Vagina (tissue), 2 donors: ENCODE measurements around the gene PRDM16. TPM values are rescaled to one million over a fixed set of nuclear protein-coding genes. Genes with fewer than 3 reads are reported as not detected.

Experiments
- DNase-seq, 2 donors: peaks; one replicate each; pipeline ENCODE4 v3.0.0-alpha.2; 2017; ENCODE audit errors: extremely low spot score in 2 of 2
- H3K27ac ChIP-seq: fragments of 200-600 bp; sonication (generic); one replicate; pipeline ENCODE4 v1.5.1; 2019
- H3K27me3 ChIP-seq: fragments of 200-600 bp; sonication (generic); one replicate; pipeline ENCODE4 v1.5.1; 2019
- H3K36me3 ChIP-seq, 2 donors: fragments of 200-600 bp; sonication (generic); one replicate each; pipeline ENCODE4 v1.5.1; 2017 to 2019
- H3K4me1 ChIP-seq: fragments of 200-600 bp; sonication (generic); one replicate; pipeline ENCODE4 v1.5.1; 2019
- H3K4me3 ChIP-seq, 2 donors: fragments of 200-600 bp; sonication (generic); 1 replicate in 1 of 2; 2 replicates in 1 of 2; pipeline ENCODE4 v1.5.1; 2016 to 2019
- H3K9me3 ChIP-seq: fragments of 200-600 bp; sonication (generic); one replicate; pipeline ENCODE4 v1.5.1; 2019
- POLR2A ChIP-seq, 2 donors: fragments of 450-650 bp; IDR thresholded peaks; one replicate each; pipeline ENCODE4 v1.6.1; 2017; ENCODE audit warnings: antibody characterized with exemption in 2 of 2, mild to moderate bottlenecking in 2 of 2, moderate library complexity in 2 of 2
- POLR2AphosphoS5 ChIP-seq, 2 donors: sonication (generic); formaldehyde crosslinking; IDR thresholded peaks; one replicate each; pipeline ENCODE4 v1.9.0; 2017; ENCODE audit warnings: antibody characterized with exemption in 2 of 2, mild to moderate bottlenecking in 2 of 2, low read depth in 1 of 2; ENCODE audit not compliant: insufficient read depth in 1 of 2
- intact Hi-C: fragments of 100-400 bp; cut with DNase I; formaldehyde crosslinking; loops from one replicate; pipeline ENCODE4 v1.15.1; 2023
- total RNA-seq: library from RNA; depleted of rRNA; stranded (reverse); fragments of >200 nt; gene quantifications from one replicate; pipeline ENCODE4 v1.2.3, GENCODE V29; 2016
- TF ChIP-seq, protein P1 (sequence below), 3 experiments: fragments of 450-650 bp in 2 of 3; fragments of 200-600 bp in 1 of 3; sonication (generic) in 1 of 3; IDR thresholded peaks; one replicate each; pipeline ENCODE4 v1.5.1; 2017 to 2019; ENCODE audit warnings: antibody characterized with exemption in 3 of 3, mild to moderate bottlenecking in 2 of 3, moderate library complexity in 2 of 3

Gene PRDM16
- total RNA-seq, 1 donor from 2014 or later = 3.9 TPM

DNA sequence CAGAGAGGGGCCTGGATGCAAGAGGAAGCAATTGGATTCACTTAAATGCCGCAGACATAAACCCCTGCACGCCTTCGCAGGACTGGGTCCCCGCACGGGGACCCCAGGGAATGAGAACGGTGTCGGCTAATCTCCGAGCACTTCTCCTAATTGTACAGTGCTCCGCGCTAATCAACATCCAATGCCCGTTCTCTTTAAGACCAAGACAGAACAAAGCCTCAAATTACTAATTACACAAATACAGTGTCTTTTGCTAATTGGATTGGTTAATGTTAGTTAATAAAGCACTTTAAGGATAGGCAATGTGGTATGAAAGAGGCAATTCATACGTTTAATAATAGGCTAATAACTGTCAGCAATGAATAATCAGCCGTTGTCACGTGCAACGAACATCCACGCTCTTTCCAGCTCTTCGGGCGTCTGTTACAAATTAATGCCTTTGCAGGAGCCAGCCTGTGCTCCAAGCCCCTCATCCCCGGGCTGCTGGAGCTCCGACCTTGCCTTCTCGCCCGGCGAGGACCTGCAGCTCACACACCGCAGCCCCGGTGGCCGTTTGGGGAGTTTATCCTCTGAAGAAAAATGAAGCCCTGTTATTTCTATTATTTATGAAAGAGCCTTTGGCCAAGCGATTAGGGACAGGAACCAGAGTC is 157.8 kb downstream of the PRDM16 start:
- H3K4me1 ChIP-seq = no peaks in the 10 kb centered on the region
- H3K4me3 ChIP-seq = no peak overlapping the region
- H3K9me3 ChIP-seq = no peaks in the 10 kb centered on the region
- no peaks in the 10 kb centered on the region for H3K27me3 ChIP-seq
- H3K36me3 ChIP-seq = no peaks in the 10 kb centered on the region
- H3K27ac ChIP-seq = no peak overlapping the region
- no peak for TF ChIP-seq POLR2A (IDR thresholded peaks at IDR 0.05)
- no peak for TF ChIP-seq POLR2AphosphoS5 (IDR thresholded peaks at IDR 0.05; ENCODE audit: insufficient read depth in 1 of 2, low read depth in 1 of 2)
- TF ChIP-seq, protein P1, sequence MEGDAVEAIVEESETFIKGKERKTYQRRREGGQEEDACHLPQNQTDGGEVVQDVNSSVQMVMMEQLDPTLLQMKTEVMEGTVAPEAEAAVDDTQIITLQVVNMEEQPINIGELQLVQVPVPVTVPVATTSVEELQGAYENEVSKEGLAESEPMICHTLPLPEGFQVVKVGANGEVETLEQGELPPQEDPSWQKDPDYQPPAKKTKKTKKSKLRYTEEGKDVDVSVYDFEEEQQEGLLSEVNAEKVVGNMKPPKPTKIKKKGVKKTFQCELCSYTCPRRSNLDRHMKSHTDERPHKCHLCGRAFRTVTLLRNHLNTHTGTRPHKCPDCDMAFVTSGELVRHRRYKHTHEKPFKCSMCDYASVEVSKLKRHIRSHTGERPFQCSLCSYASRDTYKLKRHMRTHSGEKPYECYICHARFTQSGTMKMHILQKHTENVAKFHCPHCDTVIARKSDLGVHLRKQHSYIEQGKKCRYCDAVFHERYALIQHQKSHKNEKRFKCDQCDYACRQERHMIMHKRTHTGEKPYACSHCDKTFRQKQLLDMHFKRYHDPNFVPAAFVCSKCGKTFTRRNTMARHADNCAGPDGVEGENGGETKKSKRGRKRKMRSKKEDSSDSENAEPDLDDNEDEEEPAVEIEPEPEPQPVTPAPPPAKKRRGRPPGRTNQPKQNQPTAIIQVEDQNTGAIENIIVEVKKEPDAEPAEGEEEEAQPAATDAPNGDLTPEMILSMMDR (IDR thresholded peaks at IDR 0.05) = no peak
- intact Hi-C loops = no loop called here
- no peak for DNase-seq

DNA sequence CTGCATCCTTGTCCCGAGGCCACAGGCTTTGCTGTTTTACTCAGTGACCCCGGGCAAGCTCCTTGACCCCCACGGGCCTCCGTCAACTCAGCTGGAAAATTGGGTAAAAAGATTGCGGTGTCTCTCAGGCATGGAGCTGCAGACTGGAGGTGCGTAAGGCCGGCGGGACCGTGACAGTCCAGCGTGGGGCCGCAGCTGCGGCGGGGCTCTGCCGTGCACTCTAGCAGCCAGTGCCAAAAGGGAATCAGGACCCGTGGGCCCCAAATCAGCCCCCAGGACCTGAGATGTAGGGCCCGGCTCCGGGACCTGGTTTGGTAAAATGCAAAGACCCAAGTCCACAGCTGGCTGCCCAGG is 158.3 kb downstream of the PRDM16 start:
- H3K4me3 ChIP-seq = no peak overlapping the region
- no peaks in the 10 kb centered on the region for H3K27me3 ChIP-seq
- DNase-seq = no peak
- H3K36me3 ChIP-seq = no peaks in the 10 kb centered on the region
- H3K27ac ChIP-seq = no peak overlapping the region
- TF ChIP-seq POLR2A (IDR thresholded peaks at IDR 0.05) (no peak), POLR2AphosphoS5 (IDR thresholded peaks at IDR 0.05; ENCODE audit: insufficient read depth in 1 of 2, low read depth in 1 of 2) (no peak)
- TF ChIP-seq, protein P1 (IDR thresholded peaks at IDR 0.05) = no peak
- no peaks in the 10 kb centered on the region for H3K4me1 ChIP-seq
- intact Hi-C loops = no loop called here
- no peaks in the 10 kb centered on the region for H3K9me3 ChIP-seq

DNA sequence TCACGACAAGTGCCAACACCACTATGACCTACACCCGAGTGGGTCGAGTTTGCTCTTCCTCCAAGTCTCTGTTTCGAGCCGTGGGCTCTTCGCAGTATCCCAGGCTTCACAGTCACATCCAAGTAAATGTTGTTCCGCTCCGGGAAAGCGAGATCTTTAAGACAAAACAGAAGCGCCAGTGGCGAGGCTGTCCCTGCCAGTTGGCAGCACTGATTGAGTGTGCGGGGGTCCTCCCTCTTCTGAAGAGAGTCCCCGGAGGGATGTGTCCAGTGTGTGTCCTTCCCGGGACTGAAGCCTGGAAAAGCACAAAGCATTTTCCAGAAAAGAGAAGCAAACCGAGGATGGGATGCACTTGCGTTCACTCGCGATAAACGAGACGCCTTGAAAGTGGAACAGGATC is 158.9 kb downstream of the PRDM16 start:
- no peak for DNase-seq
- H3K4me3 ChIP-seq = no peak overlapping the region
- no peaks in the 10 kb centered on the region for H3K9me3 ChIP-seq
- no peaks in the 10 kb centered on the region for H3K36me3 ChIP-seq
- no peaks in the 10 kb centered on the region for H3K4me1 ChIP-seq
- no peaks in the 10 kb centered on the region for H3K27me3 ChIP-seq
- TF ChIP-seq, protein P1 (IDR thresholded peaks at IDR 0.05) = no peak
- TF ChIP-seq POLR2A (IDR thresholded peaks at IDR 0.05) = no peak
- no peak for TF ChIP-seq POLR2AphosphoS5 (IDR thresholded peaks at IDR 0.05; ENCODE audit: insufficient read depth in 1 of 2, low read depth in 1 of 2)
- no peak overlapping the region for H3K27ac ChIP-seq
- intact Hi-C loops = no loop called here

DNA sequence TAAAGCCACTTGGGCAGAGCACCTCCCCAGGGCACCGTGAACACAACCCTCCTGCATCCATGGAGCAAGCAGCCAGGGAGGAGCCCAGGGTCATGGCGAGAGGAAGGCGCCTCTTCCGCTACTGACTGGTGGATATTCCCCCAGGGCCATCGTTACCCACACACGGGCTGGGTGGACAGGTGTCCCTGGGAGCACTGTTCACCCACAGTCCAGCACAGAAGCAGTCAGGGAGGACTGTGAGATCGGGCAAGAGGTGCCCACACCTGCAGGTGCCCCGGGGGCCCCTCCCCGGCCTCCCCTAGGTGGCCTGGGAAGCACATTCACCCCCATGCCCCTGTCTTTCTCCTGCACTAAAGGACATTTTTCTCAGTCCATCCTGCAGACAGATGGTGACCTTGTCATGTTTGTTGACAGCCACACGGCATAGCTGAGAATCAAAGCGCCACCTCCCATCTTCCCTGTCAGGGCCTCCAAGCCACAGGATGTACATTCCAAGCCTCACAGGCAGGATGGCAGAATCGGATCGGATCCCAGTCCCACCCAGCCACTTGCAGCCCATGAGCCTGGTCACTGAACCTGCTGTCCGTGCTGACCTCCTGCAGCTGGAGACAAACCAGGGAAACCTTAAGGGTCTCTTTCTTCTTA is 160.2 kb downstream of the PRDM16 start:
- H3K4me1 ChIP-seq = no peaks in the 10 kb centered on the region
- no peaks in the 10 kb centered on the region for H3K27me3 ChIP-seq
- TF ChIP-seq POLR2A (IDR thresholded peaks at IDR 0.05) = no peak
- TF ChIP-seq POLR2AphosphoS5 (IDR thresholded peaks at IDR 0.05; ENCODE audit: insufficient read depth in 1 of 2, low read depth in 1 of 2) = no peak
- no peaks in the 10 kb centered on the region for H3K36me3 ChIP-seq
- intact Hi-C loops = no loop called here
- H3K9me3 ChIP-seq = no peaks in the 10 kb centered on the region
- H3K4me3 ChIP-seq = no peak overlapping the region
- H3K27ac ChIP-seq = no peak overlapping the region
- no peak for DNase-seq

DNA sequence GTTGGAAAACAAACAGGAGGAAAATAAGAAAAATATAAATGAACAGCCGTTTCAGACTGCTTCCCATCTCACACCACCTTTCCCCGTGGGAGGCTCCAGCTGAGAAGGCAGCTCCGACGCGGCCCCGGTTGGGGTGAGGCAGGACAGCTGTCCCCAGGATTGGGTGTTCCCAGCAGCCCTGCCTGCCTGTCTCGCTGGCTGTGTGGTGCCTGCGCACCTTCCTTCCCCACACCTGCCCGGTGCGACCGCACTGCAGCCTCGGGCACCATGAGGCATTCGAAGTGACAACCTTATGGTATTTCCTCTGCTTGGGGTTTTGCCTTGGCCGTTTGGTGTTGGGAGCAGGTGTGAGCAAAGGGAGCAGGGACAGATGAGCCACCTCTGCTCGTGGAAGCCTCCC is 161.6 kb downstream of the PRDM16 start:
- no peak for DNase-seq
- no peaks in the 10 kb centered on the region for H3K4me1 ChIP-seq
- no peaks in the 10 kb centered on the region for H3K36me3 ChIP-seq
- H3K4me3 ChIP-seq = no peak overlapping the region
- intact Hi-C loops = no loop called here
- no peaks in the 10 kb centered on the region for H3K27me3 ChIP-seq
- TF ChIP-seq POLR2AphosphoS5 (IDR thresholded peaks at IDR 0.05; ENCODE audit: insufficient read depth in 1 of 2, low read depth in 1 of 2) (no peak), POLR2A (IDR thresholded peaks at IDR 0.05) (no peak)
- TF ChIP-seq, protein P1 (IDR thresholded peaks at IDR 0.05) = no peak
- no peak overlapping the region for H3K27ac ChIP-seq
- H3K9me3 ChIP-seq = no peaks in the 10 kb centered on the region
